Embryonic facial prominence (tissue), 1 donor: ENCODE results near the gene MRPL4.

Source experiments
- DNase-seq: peaks from one replicate; pipeline ENCODE4 v3.0.0-alpha.2; 2016; ENCODE audit errors: extremely low spot score

MRPL4 gene

DNA sequence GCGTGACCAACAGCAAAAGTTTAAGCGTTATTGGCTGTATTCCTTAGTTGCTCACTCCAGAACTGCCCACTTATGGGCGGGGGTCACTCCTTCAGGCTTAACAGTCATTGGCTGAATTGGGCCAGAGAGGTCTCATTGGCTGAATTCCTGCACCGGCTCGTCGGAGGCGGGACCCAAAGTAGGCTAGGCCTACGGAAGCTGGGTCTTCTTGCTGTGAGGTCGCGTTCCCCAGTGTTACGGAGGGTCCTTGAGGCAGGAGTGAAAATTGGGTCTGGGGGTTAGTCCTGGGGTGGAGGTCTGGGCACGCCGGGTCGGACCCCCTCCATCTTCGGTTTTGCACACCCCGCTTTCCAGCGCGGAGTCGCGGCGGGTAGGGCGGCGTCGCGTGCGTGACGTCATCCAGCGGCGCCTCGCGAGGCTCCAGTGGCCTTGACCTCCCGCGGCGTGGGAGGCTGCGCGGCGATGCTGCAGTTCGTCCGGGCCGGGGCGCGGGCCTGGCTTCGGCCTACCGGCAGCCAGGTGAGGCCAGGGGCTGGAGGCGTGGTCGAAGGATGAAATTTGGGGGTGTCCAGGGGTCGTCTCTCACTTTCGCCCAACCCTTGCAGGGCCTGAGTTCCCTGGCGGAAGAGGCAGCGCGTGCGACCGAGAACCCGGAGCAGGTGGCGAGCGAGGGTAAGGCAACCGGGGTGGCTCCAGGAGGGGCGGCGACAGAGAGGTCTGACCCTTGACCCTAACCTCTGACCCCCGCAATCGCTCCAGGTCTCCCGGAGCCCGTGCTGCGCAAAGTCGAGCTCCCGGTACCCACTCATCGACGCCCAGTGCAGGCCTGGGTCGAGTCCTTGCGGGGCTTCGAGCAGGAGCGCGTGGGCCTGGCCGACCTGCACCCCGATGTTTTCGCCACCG lies at the start of gene MRPL4:
TSS of gene MRPL4 (plus strand) at position 423 of the 903 bp plus-strand sequence. CDS start at position 463, 40 bp downstream.
- peak; percentile 98 for DNase-seq

DNA sequence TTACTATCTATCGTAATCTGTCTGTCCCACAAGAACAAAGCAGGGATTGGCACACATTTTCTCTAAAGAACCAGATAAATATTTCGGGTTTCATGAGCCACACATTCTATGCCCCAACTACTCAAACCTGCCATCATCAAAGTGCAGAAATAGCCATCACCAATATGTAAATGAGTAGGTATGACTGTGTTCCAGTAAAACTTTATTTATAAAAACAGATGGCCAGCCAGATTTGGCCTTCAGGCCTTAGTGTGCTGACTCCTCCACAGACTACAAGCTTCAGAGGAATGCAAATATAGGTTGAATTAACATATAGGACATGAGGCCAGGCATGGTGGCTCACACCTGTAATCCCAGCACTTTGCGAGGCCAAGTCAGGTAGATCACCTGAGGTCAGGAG lies 48.3 kb upstream of the MRPL4 start:
- no peak for DNase-seq

GRCh38 chr19:10205636-10206035 lies 46.4 kb upstream of the MRPL4 start:
- no peak for DNase-seq

GRCh38 chr19:10206226-10206885 lies 45.7 kb upstream of the MRPL4 start:
- no peak for DNase-seq

DNA sequence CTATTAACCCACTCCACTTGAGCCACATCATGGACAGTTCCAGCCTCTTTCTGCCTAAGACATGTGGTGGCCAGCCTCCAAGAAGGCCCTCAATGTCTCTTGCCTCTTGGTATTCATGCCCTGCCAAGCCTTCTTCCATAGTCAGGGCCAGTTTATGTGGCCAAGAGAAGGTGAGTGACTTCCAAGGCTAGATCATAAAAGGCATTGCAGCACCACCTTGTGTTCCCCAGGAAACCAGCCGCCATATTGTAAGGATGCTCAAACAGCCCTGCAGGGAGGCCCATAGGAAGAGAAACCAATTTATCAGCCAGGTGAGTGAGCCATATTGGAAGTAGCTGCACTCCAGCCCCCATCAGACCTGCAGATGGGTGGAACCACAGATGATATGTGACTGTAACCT lies 45.0 kb upstream of the MRPL4 start:
- no peak for DNase-seq

DNA sequence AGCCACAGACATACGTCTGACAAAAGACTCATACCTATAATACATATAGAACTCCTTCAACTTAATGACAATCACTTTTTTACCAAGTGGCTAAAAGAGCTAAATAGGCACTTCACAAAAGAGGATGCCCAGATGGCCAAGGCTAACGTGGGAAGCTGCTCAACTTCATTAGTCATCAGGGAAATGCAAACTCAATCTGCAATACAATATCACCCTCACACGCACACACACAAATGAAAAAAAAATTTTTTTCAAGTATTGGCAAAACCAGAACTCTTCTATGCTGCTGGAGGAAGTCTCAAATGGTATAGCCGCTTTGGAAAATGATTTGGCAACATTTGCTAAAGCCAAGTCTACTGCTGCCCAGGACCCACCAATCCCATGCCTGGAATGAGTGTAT lies 42.7 kb upstream of the MRPL4 start:
- no peak for DNase-seq

DNA sequence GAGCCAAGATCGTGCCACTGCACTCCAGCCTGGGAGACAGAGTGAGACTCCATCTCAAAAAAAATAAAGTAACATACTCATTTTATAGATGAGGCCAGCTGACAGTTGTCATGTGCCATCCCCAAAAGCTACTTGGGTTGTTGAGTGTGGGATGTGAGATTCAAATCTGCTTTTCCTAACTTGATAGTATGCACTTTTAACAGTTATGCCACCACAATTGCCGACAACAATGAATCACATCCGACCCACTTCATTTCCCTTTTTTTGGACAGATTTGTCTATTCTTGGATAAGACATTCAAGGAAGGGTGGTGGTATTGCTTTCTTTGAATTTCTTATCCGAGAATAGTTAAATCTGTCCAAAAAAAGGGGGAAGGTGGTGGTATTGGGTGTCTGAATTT lies 41.0 kb upstream of the MRPL4 start:
- DNase-seq, result no peak

DNA sequence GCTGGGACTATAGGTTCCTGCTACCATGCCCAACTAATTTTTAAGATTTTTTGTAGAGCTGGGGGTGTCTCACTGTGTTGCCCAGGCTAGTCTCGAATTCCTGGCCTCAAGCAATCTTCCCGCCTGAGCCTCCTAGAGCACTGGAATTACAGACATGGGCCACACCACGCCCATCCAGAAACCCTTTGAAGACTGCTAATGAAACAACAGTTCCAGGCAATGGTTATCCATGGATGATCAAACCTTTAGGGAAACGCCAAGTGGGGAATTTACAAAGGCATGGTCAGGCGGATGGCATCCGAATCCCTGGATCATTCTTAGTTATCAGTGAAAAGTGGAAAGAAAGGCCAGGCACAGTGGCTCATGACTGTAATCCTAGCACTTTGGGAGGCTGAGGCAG lies 40.3 kb upstream of the MRPL4 start:
- DNase-seq, result no peak

- DNase-seq, result no peak
These were observed 37.2 kb upstream of the MRPL4 start for GRCh38 chr19:10214784-10215183.

GRCh38 chr19:10217085-10217484 lies 34.9 kb upstream of the MRPL4 start:
- no peak for DNase-seq

- DNase-seq, result no peak
These were observed 32.3 kb upstream of the MRPL4 start for GRCh38 chr19:10219678-10220077.

DNA sequence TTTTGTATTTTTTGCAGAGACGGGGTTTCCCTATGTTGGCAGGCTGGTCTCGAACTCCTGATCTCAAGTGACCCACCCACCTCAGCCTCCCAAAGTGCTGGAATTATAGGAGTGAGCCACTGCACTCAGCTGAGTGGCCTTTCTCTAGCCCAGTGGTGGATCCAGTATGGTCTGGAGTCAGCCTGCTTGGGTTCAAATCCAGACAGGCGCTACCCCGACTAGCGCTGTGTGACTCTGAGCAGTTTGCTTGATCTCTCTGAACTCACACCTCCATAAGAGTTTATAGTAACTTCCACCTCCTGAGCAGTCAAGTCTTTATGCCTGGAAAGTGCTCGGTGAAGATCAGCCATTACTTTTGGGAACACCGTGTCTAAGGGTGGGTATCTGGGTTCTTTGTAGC lies 31.3 kb upstream of the MRPL4 start:
- DNase-seq, result no peak

- DNase-seq, result no peak
These were observed 29.7 kb upstream of the MRPL4 start for GRCh38 chr19:10222201-10222890.

GRCh38 chr19:10223488-10224213 lies 28.4 kb upstream of the MRPL4 start:
- DNase-seq, result no peak

DNA sequence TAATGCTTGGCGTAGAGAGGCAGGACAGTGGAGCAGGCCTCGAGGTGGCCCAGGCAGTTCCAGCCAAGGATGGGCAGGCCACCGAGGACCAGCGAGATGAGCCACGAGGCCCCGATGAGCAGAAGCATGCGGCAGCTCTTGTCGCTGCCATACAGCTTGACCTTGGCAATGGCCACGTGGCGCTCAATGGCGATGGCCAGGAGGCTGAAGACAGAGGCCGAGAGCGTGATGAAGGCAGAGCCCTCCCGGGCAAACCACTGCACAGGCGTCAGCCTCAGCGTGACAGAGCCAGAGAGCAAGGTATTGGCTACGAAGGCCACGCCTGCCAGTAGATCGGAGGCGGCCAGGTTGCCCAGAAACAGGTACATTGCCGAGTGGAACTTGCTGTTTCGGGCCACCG lies 27.7 kb upstream of the MRPL4 start:
- no peak for DNase-seq

DNA sequence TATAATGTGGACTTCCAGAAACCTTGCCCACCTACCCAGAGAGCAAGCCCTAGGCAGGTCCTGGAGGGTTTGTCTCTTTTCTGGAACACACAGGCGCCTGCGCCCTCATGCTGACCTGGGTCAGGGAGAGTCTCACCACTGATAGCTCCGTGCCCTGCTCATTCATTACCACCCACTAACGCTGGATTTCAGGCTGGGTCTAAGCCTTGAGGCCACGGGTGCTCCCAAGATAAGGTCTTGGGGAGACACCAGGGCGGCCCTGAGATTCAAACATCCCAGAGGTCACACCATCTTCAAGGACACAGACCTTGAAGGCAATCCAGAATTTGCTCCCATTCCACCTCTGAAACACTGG lies 26.0 kb upstream of the MRPL4 start:
- DNase-seq, result no peak

DNA sequence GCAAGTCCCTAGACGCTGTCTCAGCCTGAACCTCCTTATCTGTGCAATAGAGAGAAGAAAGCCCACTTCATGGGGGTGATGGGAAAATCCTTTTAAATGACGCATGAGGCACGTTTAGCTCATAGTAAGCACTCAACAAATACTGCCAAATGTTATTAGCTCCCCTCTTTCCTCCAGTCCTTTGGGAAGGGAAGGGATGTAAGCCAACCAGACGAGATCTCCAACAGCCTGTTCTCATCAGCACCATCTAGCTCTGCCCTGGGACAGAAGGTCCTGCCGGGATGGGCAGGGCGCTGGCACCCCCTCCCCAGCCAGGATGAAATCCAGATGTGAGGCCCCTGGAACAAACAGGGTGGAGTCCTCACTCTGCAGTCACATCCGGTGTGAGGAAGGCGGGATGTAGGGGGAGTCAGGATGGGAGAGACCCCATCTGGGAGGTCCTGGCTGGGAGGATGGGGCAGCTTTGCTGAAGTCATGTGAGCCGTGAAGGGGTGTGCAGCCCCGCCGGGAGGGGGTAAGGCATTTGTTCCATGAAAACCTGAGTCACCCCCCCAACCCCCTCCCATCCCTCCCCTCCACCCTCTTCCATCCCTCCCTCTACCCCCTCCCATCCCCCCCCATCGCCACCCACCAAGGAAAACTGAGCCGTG lies 25.5 kb upstream of the MRPL4 start:
- DNase-seq, result peak; percentile 88

DNA sequence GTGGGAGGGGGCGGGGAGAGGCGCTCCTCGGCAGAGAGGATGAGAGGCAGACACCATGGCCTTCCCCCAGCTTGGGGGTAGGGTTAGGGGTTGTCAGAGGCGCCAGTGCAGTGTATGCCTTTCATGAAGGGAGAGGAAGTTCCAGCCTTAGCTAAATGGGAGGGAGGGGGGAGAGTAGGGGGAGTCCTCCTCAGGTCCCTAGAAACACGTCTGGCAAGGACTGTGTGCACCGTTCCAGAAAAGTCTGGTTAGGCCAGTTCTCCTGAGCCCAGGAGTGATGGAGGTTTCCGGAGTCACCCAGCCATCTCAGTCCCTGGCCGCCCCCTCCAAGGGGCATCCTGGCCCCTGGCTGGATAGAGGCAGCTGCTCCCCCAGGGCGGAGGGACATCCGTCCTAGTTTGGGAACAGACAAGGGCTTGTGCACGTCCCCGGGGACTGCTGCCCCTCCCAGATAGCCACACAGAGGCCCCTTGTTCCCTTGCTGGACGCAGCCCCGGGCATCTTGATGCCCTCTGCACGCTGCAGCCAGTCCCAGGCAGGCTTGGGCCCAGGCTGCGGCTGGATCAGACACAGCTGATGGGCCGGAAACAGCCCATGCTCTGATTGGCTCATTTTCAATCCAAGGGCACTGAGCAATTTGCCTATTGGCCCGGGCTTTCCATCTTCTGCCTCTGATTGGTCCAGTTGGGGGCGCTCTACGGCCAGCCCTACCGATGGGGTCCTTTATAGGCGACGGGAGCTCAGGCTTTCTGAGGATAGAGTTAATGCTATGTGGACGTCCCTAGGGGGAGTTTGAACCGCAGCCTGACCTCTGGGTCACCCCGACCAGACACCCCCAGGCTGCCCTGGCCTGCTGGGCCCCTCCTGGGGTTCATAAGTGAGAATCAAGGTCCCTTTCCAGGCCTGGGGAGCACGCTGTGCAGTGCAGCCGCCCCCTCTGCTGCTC lies 24.7 kb upstream of the MRPL4 start:
- DNase-seq, result peak; percentile 29

- no peak for DNase-seq
These were observed 23.6 kb upstream of the MRPL4 start for GRCh38 chr19:10228393-10228792.

DNA sequence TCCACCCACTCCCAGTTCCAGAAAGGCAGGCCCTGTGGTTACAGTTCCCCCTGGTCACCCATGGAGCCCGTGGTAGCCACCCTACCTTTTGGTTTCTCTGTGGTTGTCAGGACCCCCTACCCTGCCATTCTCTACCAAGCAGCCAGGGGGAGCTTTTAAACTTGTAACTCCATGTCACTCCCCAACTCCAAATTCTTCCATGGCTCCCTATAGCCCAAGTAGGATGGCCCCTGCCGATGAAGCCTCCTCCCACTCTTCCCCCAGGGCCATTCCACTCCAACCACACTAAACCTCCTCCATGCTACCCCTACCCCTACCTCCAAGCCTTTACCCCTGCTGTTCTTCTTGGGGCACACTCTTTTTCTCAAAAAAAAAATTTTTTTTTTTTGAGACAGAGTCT lies 23.1 kb upstream of the MRPL4 start:
- no peak for DNase-seq
